Adrenal gland (tissue), 12 donors: ENCODE data around the gene LYAR. TPM values are rescaled to one million over a fixed set of nuclear protein-coding genes. Genes with fewer than 3 reads are reported as not detected.

Source experiments
- DNase-seq, 7 donors: peaks; one replicate each; pipeline ENCODE4 v3.0.0-alpha.2; 2019 to 2020
- H3K27ac ChIP-seq, 5 donors: fragments of 200-600 bp; sonication (generic) in 4 of 5; 1 replicate in 3 of 5; 2 replicates in 2 of 5; pipeline versions ENCODE4 v1.5.1 to v1.8.0; 2016 to 2020; ENCODE audit warnings: mild to moderate bottlenecking in 1 of 5
- H3K27me3 ChIP-seq: fragments of 200-600 bp; 2 replicates; pipeline ENCODE4 v1.8.0; 2021
- H3K36me3 ChIP-seq, 2 donors: fragments of 200-600 bp; replicated peaks in 1 of 2; 1 replicate in 1 of 2; 2 replicates in 1 of 2; pipeline versions ENCODE4 v1.5.1 to v1.8.0; 2018 to 2022
- H3K4me1 ChIP-seq, 2 donors: fragments of 200-600 bp; replicated peaks in 1 of 2; 1 replicate in 1 of 2; 2 replicates in 1 of 2; pipeline versions ENCODE4 v1.5.1 to v1.8.0; 2018 to 2021
- H3K4me3 ChIP-seq, 4 donors: fragments of 200-600 bp; sonication (generic) in 3 of 4; one replicate each; pipeline ENCODE4 v1.5.1; 2016 to 2018
- H3K9me3 ChIP-seq, 3 donors: fragments of 200-600 bp; sonication (generic) in 1 of 3; replicated peaks in 1 of 3; 1 replicate in 2 of 3; 2 replicates in 1 of 3; pipeline versions ENCODE4 v1.5.1 to v1.8.0; 2016 to 2021
- CTCF ChIP-seq, 6 experiments: fragments of 450-650 bp in 4 of 6; fragments of 200-600 bp in 2 of 6; sonication (generic) in 1 of 6; IDR thresholded peaks; 1 replicate in 5 of 6; 2 replicates in 1 of 6; pipeline versions ENCODE4 v1.5.1 to v1.8.0; 2016 to 2021; ENCODE audit warnings: antibody characterized with exemption in 6 of 6, mild to moderate bottlenecking in 2 of 6, moderate library complexity in 1 of 6
- POLR2A ChIP-seq, 2 donors: fragments of 450-650 bp; IDR thresholded peaks; one replicate each; pipeline ENCODE4 v1.6.1; 2017; ENCODE audit warnings: antibody characterized with exemption in 2 of 2, mild to moderate bottlenecking in 2 of 2, moderate library complexity in 1 of 2
- WGBS, 4 donors: extraction: QIAGEN DNeasy Blood & Tissue Kit in 2 of 4; methylation state at CpG; one replicate each; pipeline versions ENCODE4 v1.1.5 to v1.1.7; 2013 to 2017; 5-methylcytosine and 5-hydroxymethylcytosine counted together
- intact Hi-C, 2 donors: fragments of 100-400 bp; cut with DNase I; formaldehyde crosslinking; loops; one replicate each; pipeline versions ENCODE4 v1.14.1 to v1.15.0; 2022 to 2023
- polyA plus RNA-seq, 3 donors: library from polyadenylated mRNA; stranded (reverse); fragments of 200-250 nt in 2 of 3; fragments of 350-450 nt in 1 of 3; fragmentation: Illumina TruSeq in 1 of 3; extraction: RNeasy Lipid Tissue Mini Kit (QIAGEN cat#74804) in 1 of 3; gene quantifications; one replicate each; pipeline ENCODE4 v1.2.3, GENCODE V29; 2013 to 2014
- total RNA-seq, 9 donors: library from RNA; depleted of rRNA in 4 of 9; stranded (reverse); fragments of >200 nt in 4 of 9; fragments of 120-200 nt in 1 of 9; fragmentation: NEBNext Ultra II Directional in 1 of 9; extraction: Animal tissue kit (Norgen Biotek cat#: 25700) in 1 of 9; gene quantifications; one replicate each; pipeline versions ENCODE4 v1.1.0 to v1.2.4, GENCODE V29; 2013 to 2023
- donor health status: healthy with polysubstance abuse.
- donor health status: Bipolar disorder and iron deficiency.
- donor health status: DM: yes; HTN: yes; CAD: no.
- donor health status: DM: no; HTN: no; CAD: no.
- donor health status: DM: no; HTN: no; CAD: no.
- donor health status: DM: yes; HTN: yes; CAD: no.

The LYAR gene
- total and polyA plus RNA-seq, 12 donors = 5.1 to 30.1 (median 9.0) TPM

GRCh38 chr4:4225915-4226605 lies 63.9 kb downstream of the LYAR start:
- intact Hi-C loops = no loop called here
- no peak for DNase-seq

More at GRCh38 chr4:4225915-4226605, 63.9 kb downstream of the LYAR start:
- WGBS, 4 donors = 9 to 23% (median 13%) methylated on average over 23 to 41 of the region's 41 CpGs
- no peak for TF ChIP-seq CTCF (IDR thresholded peaks at IDR 0.05)
- TF ChIP-seq POLR2A (IDR thresholded peaks at IDR 0.05) = no peak
- Histone ChIP-seq H3K4me1 (no peaks in the 10 kb centered on the region), H3K9me3 (no peaks in the 10 kb centered on the region), H3K27me3 (peaks cover 34% of the 10 kb centered on the region), H3K4me3 (no peak overlapping the region), H3K27ac (no peak overlapping the region), H3K36me3 (no peaks in the 10 kb centered on the region)

Other genes with a start within 250 kb of the LYAR start
- gene OTOP1, start 63.2 kb downstream of the LYAR start, total RNA-seq = not detected
- gene OTOP1, start 63.2 kb downstream of the LYAR start, polyA plus RNA-seq = not detected
- gene TMEM128, start 41.9 kb downstream of the LYAR start, total RNA-seq = 10 to 100 TPM; 15.3 to 31.0 (median 29.5) TPM
- gene TMEM128, start 41.9 kb downstream of the LYAR start, polyA plus RNA-seq = 10 to 100 TPM; 14.6 to 33.2 (median 23.0) TPM
- 1 to 10 TPM; 3.3 to 7.2 (median 5.6) TPM for gene ZBTB49, start 97 bp upstream of the LYAR start, total RNA-seq
- gene ZBTB49, start 97 bp upstream of the LYAR start, polyA plus RNA-seq = 1 to 10 TPM; 3.3 to 4.9 (median 4.4) TPM
- gene NSG1, start 96.9 kb upstream of the LYAR start, total RNA-seq = 10 to 100 TPM in 4 of 9 donors, 1 to 10 TPM in 5; 1.4 to 42.7 (median 7.2) TPM
- 10 to 100 TPM in 2 of 3 donors, 1 to 10 TPM in 1; 6.7 to 39.0 (median 13.2) TPM for gene NSG1, start 96.9 kb upstream of the LYAR start, polyA plus RNA-seq